ENCODE measurements around the gene HDAC7.
"Not testable (repeated sequence)": the region's sequence is repeated elsewhere in the genome, so short reads cannot be mapped to it uniquely, and the experiment has no call there.

Gene HDAC7

DNA sequence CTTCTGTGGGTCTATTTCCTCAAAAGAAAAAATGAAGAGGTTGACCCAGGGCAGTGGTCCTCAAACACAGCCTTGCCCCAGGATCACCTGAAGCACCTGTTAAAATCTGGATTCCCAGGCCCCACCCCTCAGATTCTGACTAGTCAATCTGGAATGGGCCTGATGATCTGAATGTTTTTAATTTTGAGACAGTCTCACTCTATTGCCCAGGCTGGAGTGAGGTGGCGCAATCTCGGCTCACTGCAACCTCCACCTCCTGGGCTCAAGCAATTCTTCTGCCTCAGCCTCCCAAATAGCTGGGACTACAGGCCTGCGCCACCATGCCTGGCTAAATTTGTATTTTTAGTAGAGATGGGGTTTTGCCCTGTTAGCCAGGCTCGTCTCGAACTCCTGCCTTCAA, 4.3 kb downstream of the HDAC7 start:
- FAIRE-seq; DNase-seq (ENCODE audit: low spot score): not testable (repeated sequence)

GRCh38 chr12:47814539-47815170, 5.0 kb downstream of the HDAC7 start:
- FAIRE-seq (no peak), DNase-seq (ENCODE audit: low spot score) (no peak)

- DNase-seq (ENCODE audit: low spot score) (no peak), FAIRE-seq (no peak)
Observed at GRCh38 chr12:47813511-47814196, 6.0 kb downstream of the HDAC7 start.

DNA sequence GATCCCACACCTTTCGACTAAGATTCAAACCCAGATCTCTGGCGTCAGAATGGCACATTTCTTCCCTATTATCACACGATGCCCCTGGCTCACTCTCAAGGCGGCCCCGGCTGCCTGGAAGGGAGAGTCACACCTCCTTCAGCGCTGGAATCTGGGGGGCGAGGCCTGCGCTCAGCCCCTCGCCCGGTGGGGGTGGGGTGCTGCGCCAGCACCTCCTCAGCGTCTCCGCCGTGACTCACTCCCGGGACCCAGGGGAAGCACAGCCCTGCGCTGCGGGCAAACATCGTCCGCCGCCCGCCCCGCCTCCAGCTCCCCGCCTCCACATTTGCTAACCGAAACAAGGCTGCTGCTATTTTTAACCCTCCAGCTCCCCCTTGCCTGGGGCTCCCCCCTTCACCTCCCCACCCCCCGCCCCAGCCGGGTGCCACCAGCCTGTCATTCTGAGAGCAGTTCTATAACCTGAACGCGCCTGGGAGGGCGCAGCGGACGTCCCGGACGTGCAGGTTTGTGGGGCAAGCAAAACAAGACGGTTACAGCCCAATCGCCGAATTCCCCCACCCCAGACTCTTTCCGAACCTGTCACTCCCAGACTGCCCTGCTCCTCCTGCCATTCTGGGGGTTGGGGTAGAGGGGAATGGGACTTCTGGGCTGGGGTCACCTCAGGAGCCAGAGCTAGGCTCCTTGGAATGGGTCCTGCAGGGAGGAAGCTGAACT, 6.7 kb downstream of the HDAC7 start:
- no peak for FAIRE-seq

GRCh38 chr12:47811581-47812484, 7.9 kb downstream of the HDAC7 start:
- FAIRE-seq (no peak), DNase-seq (ENCODE audit: low spot score) (no peak)

More for the DNA sequence above, 6.7 kb downstream of the HDAC7 start:
- peak; percentile 91 for DNase-seq (ENCODE audit: low spot score)

DNA sequence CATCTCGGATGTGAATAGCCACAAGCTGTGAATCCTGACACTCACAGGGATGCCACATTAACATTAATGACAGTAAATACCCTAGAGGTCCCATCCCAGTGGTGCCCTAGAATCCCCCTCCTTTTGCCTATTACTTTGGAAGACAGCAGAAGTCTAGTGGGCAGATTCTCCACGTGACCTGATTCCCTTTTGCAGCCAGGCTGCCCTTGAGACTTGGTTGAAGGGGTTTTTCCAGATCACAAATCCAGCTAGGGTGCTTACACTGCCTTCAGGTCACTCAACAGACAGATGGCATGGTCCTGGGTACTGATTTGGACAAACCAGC, 8.7 kb downstream of the HDAC7 start:
- DNase-seq (ENCODE audit: low spot score), result no peak
- no peak for FAIRE-seq

DNA sequence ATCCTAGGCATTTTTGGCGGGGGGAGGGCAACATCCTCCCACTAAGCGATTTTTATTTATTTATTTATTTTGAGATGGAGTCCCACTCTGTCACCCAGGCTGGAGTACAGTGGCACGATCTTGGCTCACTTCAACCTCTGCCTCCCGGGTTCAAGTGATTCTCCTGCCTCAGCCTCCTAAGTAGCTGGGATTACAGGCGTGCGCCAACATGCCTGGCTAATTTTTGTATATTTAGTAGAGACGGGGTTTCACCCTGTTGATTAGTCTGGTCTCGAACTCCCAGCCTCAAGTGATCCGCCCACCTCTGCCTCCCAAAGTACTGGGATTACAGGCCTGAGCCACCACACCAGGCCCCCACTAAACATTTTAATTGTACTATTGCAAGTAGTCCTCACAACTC, 10.2 kb downstream of the HDAC7 start:
- not testable (repeated sequence) for FAIRE-seq; DNase-seq (ENCODE audit: low spot score)

DNA sequence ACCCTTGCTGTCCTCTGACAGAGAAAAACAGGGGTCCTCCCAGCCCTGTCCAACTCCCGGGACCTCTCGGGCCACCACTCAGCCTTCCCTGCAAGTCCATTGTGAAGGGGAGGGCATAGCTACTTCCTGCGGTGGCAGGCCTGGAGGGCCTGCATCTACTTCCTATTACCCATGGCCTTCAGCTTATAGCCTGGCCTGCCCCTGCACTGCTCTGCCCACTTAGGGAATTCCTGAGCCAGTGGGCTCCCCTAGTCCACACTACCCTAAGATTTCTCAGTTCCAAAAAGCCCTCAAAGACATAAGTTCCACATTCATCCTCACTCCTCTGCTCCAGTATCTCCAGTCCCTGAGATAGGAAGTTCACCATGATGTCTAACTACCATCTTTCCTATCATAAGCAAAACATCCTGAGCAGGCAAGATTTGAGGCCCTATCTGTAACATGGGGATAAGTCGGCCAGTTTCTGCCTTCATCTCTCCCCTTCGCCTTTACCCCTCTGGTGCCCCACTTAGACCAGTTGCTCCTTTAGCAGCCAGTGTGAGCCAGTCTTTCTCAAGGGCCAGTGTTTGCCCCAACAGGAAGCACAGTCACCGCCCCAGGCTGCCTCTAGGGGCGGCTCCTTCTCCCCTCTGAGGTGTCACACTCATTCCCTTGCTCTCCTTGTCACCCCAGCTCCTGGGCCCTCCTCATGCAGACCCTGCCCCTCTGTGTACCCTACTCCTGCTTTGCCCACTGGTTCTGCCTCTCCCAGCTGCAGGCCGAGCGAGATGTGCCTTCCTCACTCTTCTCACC, 10.9 kb downstream of the HDAC7 start:
- no peak for DNase-seq (ENCODE audit: low spot score)
- no peak for FAIRE-seq

- DNase-seq (ENCODE audit: low spot score), result no peak
- no peak for FAIRE-seq
Observed at GRCh38 chr12:47808050-47808449, 11.7 kb downstream of the HDAC7 start.

DNA sequence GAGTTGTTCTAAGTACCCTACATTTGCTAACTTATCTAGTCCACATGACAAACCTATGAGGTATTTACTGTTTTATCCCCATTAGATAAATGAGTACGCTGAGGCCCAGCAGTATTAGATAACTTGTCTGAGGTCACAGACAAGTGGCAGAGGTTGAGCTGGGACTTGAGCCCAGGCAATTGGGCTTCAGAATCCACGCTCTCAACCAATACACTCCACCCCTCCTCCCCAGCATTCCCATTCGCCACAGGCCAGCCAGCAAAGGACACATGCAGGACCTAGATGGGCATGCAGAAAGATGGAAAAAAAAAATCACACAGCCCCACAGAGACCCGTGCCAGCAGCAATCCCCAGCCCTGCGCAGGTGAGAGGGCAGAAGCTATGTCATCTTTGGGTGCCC, 12.4 kb downstream of the HDAC7 start:
- no peak for FAIRE-seq

DNA sequence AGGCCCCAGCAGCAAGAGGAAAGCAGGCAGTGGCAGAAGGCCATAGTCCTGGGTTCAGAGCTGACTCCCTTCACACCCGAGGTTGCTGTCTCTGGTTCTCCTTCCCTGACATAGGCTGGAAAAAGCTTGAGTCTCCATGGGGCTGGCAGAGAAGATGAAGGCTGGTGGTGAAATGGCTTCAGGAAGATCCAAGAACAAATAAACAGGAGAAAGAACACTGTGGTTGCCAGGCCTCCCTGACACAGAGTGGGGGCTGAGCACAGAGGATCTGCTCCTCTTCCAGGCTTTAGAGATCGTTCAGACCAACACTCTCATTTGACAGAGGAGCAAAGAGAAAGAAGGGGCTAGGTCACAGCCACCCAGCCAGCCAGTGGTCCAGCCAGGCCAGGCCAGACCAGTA, 14.3 kb downstream of the HDAC7 start:
- FAIRE-seq (no peak), DNase-seq (ENCODE audit: low spot score) (no peak)

More for the DNA sequence above, 12.4 kb downstream of the HDAC7 start:
- DNase-seq (ENCODE audit: low spot score), result no peak

GRCh38 chr12:47804171-47804570, 15.5 kb downstream of the HDAC7 start:
- FAIRE-seq (no peak), DNase-seq (ENCODE audit: low spot score) (no peak)

GRCh38 chr12:47803191-47803875, 16.4 kb downstream of the HDAC7 start:
- no peak for FAIRE-seq

GRCh38 chr12:47802312-47802711, 17.4 kb downstream of the HDAC7 start:
- no peak for DNase-seq (ENCODE audit: low spot score)
- no peak for FAIRE-seq

More at GRCh38 chr12:47803191-47803875, 16.4 kb downstream of the HDAC7 start:
- no peak for DNase-seq (ENCODE audit: low spot score)

DNA sequence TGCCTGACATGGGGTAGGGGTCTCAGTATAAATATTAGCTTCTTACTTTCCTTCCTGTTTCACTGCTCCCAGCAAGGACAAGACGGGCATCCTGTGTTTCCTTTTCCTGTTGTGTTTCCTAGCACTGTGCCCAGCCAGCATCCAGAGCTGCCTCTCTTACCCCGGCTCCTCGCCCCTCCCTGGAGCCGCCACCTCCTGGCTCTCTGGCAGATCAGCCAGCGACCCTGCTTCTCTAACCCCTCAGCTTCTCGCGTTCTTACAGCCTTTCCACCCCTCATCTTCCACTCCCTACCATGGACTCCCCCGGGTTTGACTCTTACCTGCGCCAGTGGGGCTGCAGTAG, 17.8 kb downstream of the HDAC7 start:
- DNase-seq (ENCODE audit: low spot score), result no peak
- FAIRE-seq, result no peak

DNA sequence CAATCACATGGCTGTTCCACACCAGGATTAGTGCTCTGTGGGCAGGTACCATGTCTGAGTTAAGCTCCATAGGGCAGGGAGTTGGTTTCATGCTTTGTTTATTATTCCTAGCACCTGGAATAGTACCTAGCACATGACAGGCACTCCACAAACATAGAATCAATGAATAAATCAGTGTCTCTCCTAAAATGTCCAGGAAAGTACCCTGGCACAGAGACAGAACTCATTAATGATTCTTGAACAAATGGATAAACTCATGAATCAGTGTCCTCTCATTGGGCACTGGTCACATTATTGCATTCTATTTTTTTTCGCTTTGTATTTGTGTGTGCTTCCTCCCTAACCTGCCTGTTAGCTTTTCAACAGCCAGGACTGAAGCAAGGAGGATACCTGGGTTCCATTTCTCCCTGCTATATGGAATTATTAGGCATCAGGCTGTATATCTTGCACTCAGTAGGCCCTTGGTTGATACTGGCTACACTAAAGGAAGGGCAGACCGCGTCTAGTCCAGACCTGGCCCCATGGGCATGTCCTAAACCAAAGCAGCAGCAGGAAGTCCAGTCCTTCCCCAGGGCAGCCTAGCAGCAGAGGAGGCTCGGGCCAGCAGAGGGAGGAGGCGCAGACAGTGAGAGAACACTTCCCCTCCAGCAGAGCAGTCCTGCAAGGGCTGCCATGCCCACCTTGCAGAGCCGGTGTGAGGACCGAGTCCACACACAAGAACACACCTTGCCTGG, 18.4 kb downstream of the HDAC7 start:
- DNase-seq (ENCODE audit: low spot score), result no peak
- no peak for FAIRE-seq

DNA sequence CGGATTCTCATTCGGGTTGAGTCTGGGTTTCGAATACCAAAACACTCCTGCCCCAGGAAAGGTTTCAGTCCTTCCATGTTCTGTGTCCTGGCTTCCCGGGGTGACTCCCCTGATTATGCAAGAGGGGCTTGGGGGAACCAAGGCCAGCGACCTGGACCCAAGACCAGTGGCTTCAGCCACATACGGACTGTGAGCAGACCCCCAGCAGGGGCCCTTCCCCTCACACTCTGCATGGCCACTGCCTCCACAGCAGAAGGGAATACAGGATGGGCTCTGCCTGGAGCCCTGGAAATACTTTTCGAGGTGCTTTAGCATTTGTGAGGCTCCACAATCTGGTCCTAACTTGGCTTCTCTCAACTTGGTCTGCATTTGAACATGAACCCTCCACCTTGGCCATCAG, 19.1 kb downstream of the HDAC7 start:
- DNase-seq (ENCODE audit: low spot score), result no peak
- no peak for FAIRE-seq

GRCh38 chr12:47799357-47799955, 20.2 kb downstream of the HDAC7 start:
- no peak for FAIRE-seq

DNA sequence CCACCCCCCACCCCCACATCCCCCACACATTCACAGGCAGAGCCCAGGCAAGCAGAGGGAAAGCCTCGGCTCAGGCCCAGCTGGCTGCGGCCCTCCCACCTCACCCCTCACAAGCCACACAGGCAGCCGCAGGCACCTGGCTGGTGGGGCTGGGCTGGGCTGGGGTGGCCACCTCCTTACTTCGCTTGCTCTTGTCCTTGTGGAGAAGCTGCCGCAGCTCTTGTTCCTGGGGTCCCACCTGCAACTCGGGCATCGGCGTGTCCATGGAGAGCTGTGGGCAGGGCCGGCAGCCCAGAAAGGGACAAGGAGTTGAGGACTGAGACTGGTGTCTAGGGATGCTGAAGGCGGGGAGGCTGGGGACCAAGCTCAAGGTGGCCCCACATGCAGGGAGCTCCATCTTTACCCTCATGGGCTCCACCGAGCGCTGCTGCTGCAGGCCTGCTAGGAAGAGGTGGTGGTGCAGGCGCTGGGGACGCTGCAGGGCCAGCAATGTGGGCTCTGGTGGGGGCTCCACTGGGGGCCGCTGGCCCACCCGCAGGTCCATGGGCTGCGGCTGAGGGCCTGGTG, 21.2 kb downstream of the HDAC7 start:
- FAIRE-seq (no peak), DNase-seq (ENCODE audit: low spot score) (no peak)

More at GRCh38 chr12:47799357-47799955, 20.2 kb downstream of the HDAC7 start:
- no peak for DNase-seq (ENCODE audit: low spot score)

Data from urothelium cell line (cell line).